GM19193 (cell line): ENCODE measurements around the gene RCOR1.

ENCODE experiments used
- POLR2A ChIP-seq: IDR thresholded peaks from 4 replicates; pipeline ENCODE4 v1.6.1; 2011; ENCODE audit not compliant: insufficient read depth, insufficient read length; ENCODE audit errors: extremely low read depth

Gene RCOR1

GRCh38 chr14:102665621-102666020 is 73.2 kb downstream of the RCOR1 start:
- TF ChIP-seq POLR2A, result no peak

GRCh38 chr14:102666635-102667034 is 74.2 kb downstream of the RCOR1 start:
- TF ChIP-seq POLR2A, result no peak

- no peak for TF ChIP-seq POLR2A
These were observed 75.3 kb downstream of the RCOR1 start for GRCh38 chr14:102667703-102668102.

DNA sequence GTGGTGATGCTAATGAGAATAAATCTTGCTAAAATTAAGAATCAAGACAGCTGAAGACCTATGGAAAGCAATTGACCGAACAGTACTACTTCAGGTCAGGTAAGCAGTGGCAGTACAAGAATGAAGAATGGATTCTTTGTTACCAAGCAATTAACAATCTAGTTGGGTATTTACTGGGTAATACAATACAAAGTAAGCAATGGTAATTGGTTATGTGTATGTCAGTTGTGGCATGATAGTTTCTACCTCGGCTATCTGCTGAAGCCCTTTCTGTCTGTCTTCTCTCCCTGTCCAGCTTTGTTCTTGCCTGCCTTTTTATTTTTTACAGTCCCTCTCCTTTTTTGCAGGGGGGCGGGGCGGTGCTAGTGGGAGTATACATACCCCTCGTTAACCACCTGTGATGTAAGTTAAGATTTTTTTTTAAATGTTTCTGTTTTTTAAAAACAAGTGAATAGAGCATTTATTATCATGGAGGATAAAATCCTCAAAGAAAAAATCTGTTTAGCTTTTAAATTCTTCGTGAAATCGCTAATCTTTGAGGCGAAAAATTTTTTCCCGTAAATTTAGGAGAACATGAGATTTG is 75.9 kb downstream of the RCOR1 start:
- TF ChIP-seq POLR2A, result no peak

GRCh38 chr14:102671410-102671809 is 79.0 kb downstream of the RCOR1 start:
- TF ChIP-seq POLR2A, result no peak

DNA sequence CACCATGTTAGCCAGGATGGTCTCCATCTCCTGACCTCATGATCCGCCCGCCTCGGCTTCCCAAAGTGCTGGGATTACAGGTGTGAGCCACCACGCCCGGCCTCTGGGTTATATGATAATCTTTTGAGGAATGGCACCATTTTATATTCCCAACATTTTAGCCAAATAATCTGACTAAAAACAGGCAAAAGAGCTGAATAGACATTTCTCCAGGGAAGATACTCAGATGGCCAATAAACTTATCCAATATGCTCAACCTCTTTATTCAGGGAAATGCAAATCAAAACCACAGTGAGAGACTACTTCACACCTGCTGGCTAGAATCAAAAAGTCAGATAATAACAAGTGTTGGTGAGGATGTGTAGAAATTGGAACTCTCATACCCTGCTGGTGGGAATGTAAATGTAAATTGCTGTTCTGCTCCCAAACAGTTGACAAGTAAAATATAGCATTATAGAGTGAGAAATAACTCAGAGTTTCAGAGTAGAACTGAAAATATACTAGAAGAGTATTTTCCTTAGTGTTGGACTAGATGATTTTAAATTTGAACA is 80.0 kb downstream of the RCOR1 start:
- TF ChIP-seq POLR2A, result no peak

GRCh38 chr14:102675396-102675795 is 82.9 kb downstream of the RCOR1 start:
- TF ChIP-seq POLR2A, result no peak

DNA sequence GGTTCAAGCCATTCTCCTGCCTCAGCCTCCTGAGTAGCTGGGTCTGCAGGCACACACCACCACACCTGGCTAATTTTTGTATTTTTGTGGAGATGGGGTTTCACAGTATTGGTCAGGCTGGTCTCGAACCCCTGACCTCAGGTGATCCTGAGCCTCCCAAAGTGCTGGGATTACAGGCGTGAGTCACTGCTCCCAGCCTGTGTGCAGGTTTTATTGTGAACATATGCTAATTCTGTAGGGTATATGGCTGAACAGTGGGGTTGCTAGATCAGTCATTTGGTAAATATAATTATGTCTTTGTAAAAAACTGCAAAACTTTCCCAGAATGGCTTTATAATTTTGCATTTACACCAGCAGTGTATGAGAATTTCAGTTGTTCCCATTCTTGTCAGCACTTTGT is 85.9 kb downstream of the RCOR1 start:
- no peak for TF ChIP-seq POLR2A

DNA sequence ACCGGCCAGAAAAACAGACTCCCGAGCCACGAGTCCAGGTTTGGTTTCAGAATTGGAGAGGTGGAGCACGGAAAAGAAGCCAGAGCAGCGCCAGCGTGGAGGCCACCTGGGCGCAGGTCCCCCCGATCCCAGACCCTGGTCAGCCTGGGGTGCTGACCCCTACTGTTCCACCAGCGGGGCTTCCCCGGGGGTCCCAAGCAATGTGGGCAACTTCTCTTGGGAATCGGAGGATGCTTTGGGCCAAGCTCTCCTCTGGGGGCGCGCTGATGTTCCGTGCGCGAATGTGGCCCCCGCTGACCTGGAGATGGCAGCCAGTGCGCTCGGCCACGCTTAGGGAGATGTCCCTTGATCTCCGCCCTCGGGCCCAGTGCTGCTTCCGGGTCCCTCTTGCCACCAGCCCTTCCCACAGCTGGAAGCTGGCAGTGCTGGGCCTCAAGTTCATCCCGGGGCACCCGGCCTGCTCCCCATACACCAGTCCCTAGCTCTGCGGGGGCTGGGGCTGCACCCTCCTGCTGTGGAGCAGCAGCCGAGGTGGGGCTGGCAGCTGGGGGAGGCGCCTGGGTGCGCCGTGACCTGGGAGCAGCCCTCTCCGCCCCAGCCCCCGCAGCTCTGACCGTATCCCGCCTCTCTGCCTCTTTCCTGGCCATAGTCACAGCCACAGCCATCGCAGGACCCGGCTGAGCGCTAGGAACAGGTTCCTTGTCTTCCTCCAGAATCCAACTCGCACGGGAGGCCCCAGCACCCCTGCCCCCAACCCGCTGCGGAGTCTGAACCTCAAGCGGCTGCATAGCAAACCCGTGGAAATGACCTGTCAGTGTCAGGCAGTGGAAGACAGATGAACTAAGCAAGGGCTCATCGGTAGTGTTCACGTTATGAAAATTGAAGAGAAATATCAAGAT is 91.2 kb downstream of the RCOR1 start:
- no peak for TF ChIP-seq POLR2A

DNA sequence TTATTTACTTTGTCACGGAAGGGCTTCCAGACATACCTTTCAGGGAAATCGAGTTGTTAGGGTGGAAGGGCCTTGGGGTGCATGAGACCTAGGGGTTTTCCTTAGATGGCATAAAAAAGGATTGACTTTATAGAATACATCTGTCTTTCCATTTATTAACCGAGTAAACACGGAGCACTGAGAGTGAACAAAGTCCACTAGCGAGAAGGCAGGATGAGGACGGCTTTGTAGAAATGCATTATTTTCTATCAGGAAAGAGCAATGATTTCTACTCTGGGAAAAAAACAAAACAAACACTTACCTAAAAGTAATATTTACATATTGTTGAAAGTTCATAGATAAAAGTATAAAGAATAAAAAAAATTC is 91.8 kb downstream of the RCOR1 start:
- TF ChIP-seq POLR2A, result no peak

DNA sequence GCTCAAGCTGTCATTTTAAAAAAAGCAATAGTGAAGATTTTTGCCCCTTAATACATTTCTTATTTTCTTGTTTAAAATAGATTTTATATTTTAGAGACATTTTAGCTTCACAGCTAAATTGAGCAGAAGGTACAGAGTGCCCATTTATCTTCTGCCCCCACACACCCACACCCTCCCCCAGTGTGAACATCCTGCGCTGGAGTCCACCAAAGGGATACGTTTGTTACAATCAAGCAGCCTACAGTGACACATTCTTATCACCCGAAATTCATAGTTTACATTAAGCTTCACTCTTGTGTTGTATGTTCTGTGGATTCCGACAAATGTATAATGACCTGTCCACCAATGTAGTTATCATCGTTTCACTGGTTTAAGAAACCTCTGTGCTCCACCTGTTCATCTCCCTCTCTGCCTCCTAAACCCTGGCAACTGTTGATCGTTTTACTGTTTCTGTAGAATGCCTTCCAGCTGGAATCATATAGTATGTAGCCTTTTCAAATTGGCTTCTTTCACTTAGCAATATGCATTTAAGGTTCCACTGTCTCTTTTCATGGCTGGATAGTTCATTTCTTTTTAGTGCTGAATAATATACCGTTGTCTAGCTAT is 93.8 kb downstream of the RCOR1 start:
- no peak for TF ChIP-seq POLR2A

GRCh38 chr14:102688290-102688689 is 95.8 kb downstream of the RCOR1 start:
- no peak for TF ChIP-seq POLR2A

- TF ChIP-seq POLR2A, result no peak
These were observed 98.2 kb downstream of the RCOR1 start for GRCh38 chr14:102690509-102691286.

GRCh38 chr14:102691763-102692162 is 99.3 kb downstream of the RCOR1 start:
- TF ChIP-seq POLR2A, result no peak

DNA sequence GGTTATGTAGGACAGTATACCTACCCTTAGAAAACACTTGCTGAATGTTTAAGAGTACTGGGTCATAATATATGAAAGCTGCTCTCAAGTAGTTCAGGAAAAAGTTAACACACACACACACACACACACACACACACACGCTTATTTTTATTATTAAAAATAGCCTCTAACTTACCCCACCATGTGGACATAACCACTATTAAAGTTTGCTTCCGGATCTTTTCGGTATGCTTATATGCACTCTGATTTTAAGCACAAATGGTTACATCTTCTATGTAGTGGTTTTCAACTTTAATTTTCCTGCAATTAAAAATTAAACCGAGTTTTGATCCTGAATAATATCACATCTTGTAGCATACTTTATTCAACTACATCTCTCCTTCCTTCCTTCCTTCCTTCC is 99.9 kb downstream of the RCOR1 start:
- no peak for TF ChIP-seq POLR2A
